ENCODE data around the gene UBE2E1.

UBE2E1 gene

DNA sequence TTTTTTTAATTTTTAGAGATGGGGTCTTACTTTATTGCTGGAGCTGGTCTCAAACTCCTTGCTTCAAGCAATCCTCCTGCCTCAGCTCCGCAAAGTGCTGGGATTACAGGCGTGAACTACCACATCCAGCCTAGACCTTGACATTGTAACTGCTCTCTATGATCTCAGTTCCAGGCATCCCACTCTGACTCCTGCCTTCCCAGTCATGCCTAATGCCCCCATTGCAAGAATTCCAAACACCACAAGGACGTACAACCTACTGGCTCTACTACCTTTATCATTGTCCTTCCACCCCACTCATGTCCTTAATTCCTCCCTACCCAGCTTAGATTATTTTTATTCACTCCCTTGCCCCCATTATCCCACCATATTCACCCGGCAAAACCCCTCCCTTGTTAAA lies 89.4 kb downstream of the UBE2E1 start:
- no peaks in the 10 kb centered on the region for H3K27me3 ChIP-seq (ENCODE audit: insufficient read depth, low read length)
- H3K9me2 ChIP-seq (ENCODE audit: low read depth, low read length): no peaks in the 10 kb centered on the region
- no peak overlapping the region for H3K4me2 ChIP-seq (ENCODE audit: low read length)
- no peak overlapping the region for H3K9ac ChIP-seq (ENCODE audit: low read length)
- H3K9me3 ChIP-seq (ENCODE audit: low read length): no peaks in the 10 kb centered on the region
- no peaks in the 10 kb centered on the region for H3F3A ChIP-seq (ENCODE audit: insufficient read depth, low read length)
- H2AFZ ChIP-seq (ENCODE audit: low read length): no peak overlapping the region
- TF ChIP-seq, protein P1, sequence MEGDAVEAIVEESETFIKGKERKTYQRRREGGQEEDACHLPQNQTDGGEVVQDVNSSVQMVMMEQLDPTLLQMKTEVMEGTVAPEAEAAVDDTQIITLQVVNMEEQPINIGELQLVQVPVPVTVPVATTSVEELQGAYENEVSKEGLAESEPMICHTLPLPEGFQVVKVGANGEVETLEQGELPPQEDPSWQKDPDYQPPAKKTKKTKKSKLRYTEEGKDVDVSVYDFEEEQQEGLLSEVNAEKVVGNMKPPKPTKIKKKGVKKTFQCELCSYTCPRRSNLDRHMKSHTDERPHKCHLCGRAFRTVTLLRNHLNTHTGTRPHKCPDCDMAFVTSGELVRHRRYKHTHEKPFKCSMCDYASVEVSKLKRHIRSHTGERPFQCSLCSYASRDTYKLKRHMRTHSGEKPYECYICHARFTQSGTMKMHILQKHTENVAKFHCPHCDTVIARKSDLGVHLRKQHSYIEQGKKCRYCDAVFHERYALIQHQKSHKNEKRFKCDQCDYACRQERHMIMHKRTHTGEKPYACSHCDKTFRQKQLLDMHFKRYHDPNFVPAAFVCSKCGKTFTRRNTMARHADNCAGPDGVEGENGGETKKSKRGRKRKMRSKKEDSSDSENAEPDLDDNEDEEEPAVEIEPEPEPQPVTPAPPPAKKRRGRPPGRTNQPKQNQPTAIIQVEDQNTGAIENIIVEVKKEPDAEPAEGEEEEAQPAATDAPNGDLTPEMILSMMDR (IDR thresholded peaks at IDR 0.05; ENCODE audit: low read length): no peak
- H3K27ac ChIP-seq (ENCODE audit: low read depth, low read length, poor library complexity, severe bottlenecking): no peak overlapping the region
- peaks cover 50% of the 10 kb centered on the region for H3K36me3 ChIP-seq (ENCODE audit: insufficient read depth, low read length)
- H3K79me2 ChIP-seq (ENCODE audit: insufficient read depth, low read length): no peaks in the 10 kb centered on the region
- no peaks in the 10 kb centered on the region for H4K20me1 ChIP-seq (ENCODE audit: insufficient read depth, low read length)
- no peaks in the 10 kb centered on the region for H3K4me1 ChIP-seq (ENCODE audit: insufficient read depth, low read length, severe bottlenecking)
- no peak overlapping the region for H3K4me3 ChIP-seq (ENCODE audit: low read depth, low read length, poor library complexity, severe bottlenecking)

DNA sequence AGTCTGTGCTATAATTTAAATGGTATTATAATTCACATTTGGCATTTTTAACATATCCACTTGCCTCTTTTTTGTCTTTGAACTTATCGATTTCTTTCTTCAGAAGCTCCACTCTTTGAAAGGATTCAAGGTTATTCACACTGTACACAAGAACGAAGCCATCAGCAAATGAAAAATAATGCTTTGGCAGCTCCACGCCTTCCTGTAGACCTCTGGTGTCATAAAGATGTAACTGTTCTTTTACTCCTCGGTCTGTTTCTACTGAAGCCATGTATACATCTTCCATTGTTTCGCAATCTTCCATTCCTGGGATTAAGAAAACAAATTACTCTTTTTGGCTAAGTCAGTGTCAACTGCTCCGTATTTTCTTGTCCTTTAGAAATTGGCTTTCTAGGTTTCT lies 95.0 kb downstream of the UBE2E1 start:
- Histone ChIP-seq H3K9ac (ENCODE audit: low read length) (no peak overlapping the region), H3K36me3 (ENCODE audit: insufficient read depth, low read length) (peaks cover 23% of the 10 kb centered on the region), H3F3A (ENCODE audit: insufficient read depth, low read length) (no peaks in the 10 kb centered on the region), H3K9me3 (ENCODE audit: low read length) (no peaks in the 10 kb centered on the region), H3K27ac (ENCODE audit: low read depth, low read length, poor library complexity, severe bottlenecking) (no peak overlapping the region), H3K4me3 (ENCODE audit: low read depth, low read length, poor library complexity, severe bottlenecking) (no peak overlapping the region), H3K9me2 (ENCODE audit: low read depth, low read length) (no peaks in the 10 kb centered on the region), H3K4me1 (ENCODE audit: insufficient read depth, low read length, severe bottlenecking) (no peaks in the 10 kb centered on the region), H3K79me2 (ENCODE audit: insufficient read depth, low read length) (no peaks in the 10 kb centered on the region), H3K27me3 (ENCODE audit: insufficient read depth, low read length) (no peaks in the 10 kb centered on the region), H4K20me1 (ENCODE audit: insufficient read depth, low read length) (no peaks in the 10 kb centered on the region), H2AFZ (ENCODE audit: low read length) (no peak overlapping the region), H3K4me2 (ENCODE audit: low read length) (no peak overlapping the region)
- TF ChIP-seq EZH2 (IDR thresholded peaks at IDR 0.05; ENCODE audit: borderline replicate concordance, low read length): no peak
- TF ChIP-seq, protein P1 (IDR thresholded peaks at IDR 0.05; ENCODE audit: low read length): no peak

DNA sequence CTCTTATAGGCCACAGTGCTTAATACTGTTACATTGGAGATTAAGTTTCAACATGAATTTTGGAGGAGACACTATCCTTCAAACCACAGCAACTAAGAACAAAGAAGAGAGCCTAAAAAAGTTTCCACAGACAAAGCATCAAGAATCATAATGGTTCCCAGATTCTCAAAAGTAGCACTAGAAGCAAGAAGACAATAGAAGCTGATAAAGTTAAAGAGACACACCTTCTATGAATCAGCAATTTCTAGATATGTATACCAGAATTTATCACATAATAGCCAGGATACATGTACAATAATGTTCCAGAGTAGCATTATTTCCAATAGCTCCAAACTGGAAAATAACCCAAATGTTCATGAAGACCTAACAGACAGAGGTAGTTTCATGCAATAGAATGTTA lies 98.8 kb downstream of the UBE2E1 start:
- Histone ChIP-seq H3K4me1 (ENCODE audit: insufficient read depth, low read length, severe bottlenecking) (no peaks in the 10 kb centered on the region), H2AFZ (ENCODE audit: low read length) (no peak overlapping the region), H3K4me2 (ENCODE audit: low read length) (no peak overlapping the region), H3F3A (ENCODE audit: insufficient read depth, low read length) (no peaks in the 10 kb centered on the region), H3K9me2 (ENCODE audit: low read depth, low read length) (no peaks in the 10 kb centered on the region), H3K79me2 (ENCODE audit: insufficient read depth, low read length) (no peaks in the 10 kb centered on the region), H3K4me3 (ENCODE audit: low read depth, low read length, poor library complexity, severe bottlenecking) (no peak overlapping the region), H3K36me3 (ENCODE audit: insufficient read depth, low read length) (peaks cover 5% of the 10 kb centered on the region; the same call in 1 of the 2 replicates), H3K27me3 (ENCODE audit: insufficient read depth, low read length) (no peaks in the 10 kb centered on the region), H3K9ac (ENCODE audit: low read length) (no peak overlapping the region), H3K27ac (ENCODE audit: low read depth, low read length, poor library complexity, severe bottlenecking) (no peak overlapping the region), H3K9me3 (ENCODE audit: low read length) (no peaks in the 10 kb centered on the region), H4K20me1 (ENCODE audit: insufficient read depth, low read length) (no peaks in the 10 kb centered on the region)
- TF ChIP-seq, protein P1 (IDR thresholded peaks at IDR 0.05; ENCODE audit: low read length): no peak
- no peak for TF ChIP-seq EZH2 (IDR thresholded peaks at IDR 0.05; ENCODE audit: borderline replicate concordance, low read length)
